Dedifferentiated amniotic fluid mesenchymal stem cell (primary cell): ENCODE data around the gene LMBRD1.
"Not testable (repeated sequence)": the region's sequence is repeated elsewhere in the genome, so short reads cannot be mapped to it uniquely, and the experiment has no call there.

Experiments used
- DNase-seq: peaks from one replicate; pipeline ENCODE4 v3.0.0-alpha.2; 2016; ENCODE audit errors: extremely low spot score

Gene LMBRD1

DNA sequence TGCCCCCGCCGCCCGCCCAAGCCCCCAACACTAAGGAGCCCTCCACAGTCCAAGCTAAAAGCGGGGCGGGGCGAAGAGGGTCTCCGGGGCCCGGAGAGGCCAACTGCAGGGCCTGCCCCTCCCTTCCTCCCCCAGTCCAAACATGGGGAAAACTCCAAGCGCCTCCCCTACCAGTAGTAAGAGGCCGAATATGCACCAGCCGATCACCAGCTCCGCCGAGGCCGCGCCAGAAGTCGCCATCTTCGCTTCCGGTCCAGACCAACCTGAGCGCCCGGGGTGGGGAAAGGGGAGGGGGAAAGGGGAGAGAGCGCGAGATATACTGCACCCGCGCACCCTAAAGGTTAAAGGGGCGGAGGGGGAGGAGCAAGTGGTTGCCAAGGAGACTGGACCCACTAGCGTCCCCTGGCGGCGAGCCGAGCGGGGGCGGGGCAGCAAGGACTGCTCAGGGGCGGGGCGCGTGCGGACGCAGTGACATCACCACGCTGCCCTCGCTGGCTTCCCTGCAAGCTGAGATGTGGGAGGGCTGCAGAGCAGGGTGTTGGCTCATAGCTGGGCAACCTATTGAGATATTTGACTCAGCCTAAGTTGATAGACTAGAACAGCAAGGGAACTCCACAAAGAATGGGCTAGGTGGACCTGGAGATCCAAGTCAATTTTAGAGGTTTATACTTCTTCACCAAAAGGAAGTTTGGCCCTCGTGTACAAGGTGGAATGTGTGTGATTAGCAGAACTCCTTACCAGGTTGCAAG, at the start of gene LMBRD1:
LMBRD1 (minus strand) TSS at position 369 of the 749 bp plus-strand sequence; CDS start at position 240, 129 bp downstream.
- DNase-seq = peak; percentile 93

DNA sequence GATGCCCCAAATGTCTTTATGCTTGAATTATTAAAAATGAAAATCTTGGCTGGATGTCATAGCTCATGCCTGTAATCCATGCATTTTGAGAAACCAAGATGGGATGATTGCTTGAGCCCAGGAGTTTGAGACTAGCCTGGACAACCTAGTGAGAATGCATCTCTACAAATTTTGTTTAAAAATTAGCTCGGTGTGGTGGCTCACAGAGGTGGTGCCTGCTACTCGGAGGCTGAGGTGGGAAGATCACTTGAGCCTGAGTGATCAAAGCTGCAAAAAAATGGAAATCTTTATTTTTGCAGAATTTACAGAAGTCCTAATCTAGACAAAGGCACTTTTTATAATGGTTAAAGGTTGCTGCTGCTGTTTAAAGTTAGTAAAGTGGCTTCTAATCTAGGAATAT, 49.5 kb upstream of the LMBRD1 start:
- no peak for DNase-seq

DNA sequence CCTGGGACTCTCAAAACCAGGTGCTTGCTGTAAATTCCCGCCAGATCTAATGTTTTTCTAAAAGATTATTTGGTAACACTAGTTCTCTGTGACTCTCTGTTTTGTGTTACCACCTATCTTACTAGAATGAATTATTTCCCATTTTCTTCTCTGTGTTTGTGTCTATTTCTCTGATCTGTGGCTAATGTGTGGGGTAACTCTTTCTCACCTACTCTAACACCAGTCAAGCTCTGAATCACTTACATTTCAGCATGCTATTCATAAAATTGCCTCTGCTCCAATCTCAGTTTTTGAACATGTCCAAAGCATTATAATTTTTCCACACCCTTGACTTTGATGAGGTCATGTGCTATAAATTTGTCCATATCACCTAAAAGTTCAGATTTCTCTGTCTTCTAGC, 46.4 kb upstream of the LMBRD1 start:
- no peak for DNase-seq

DNA sequence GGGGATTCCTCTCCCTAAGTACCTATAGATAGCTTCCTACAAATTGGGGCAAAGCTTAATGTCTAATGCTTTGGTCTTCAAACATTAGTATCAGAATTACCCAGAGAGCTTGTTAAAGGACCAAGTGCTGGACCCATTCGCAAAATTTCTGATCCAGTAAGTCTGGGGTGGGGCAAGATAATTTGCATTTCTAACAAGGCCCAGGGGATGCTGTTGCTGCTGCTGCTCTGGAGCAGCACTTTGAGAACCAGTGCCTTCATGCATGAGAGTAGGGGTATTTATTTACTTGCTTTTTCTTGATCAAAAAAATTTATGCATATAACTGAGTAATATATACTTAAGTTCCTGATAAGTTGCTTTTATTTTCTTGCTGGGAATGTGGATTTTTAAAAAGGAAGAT, 45.1 kb upstream of the LMBRD1 start:
- DNase-seq = no peak

DNA sequence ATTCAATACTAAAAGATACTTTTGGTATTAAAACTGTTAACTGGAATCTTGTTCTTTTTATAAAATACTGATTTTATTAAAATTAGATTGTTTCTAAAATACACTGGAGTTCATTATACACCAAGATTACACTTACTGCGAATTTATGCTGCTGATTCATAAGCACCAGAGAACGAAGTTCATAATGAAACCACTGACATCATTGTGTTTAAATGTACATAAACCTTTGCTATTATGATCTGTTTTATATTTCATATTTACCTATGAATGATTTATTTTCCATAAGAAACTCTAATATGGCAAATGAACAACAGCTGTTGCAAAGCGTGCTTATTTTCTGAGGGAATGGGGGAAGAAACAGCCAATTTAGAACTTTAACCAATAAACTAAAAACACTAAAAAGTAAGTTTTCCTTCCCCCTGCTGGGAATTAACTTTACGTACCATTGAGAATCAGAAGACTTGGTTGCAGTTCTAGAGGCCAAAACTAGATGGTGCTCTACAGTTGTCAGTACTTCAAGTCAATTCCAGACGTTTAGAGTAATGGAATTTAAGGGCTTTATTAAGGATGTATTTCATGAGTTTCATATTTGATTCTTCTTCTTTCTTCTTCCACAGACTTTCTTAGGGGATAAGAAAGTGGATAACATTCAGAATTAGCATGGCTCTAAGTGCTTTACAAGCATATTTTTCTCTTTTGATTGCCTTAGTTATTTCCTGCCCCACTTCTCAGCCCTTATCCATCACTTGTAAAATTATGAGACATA, 38.8 kb upstream of the LMBRD1 start:
- peak; percentile 89 for DNase-seq

DNA sequence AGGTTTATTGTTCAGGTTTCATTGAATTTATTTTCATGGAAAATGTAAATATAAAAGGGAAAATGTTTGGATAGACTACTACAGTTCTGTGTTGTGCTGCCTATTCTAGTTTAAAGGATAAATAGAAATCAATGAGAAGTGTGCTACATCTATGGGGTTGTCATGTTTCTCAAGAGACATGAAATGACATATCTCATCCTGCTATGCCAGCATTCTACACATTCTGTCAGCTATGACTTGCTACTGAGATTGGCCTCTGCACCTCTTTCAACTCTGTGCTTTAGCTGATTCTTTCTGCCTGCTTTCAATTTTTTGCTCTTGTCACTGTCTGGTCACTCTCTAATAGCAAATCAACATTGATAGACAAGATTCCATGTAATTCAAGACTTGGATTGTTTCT, 35.7 kb upstream of the LMBRD1 start:
- no peak for DNase-seq

DNA sequence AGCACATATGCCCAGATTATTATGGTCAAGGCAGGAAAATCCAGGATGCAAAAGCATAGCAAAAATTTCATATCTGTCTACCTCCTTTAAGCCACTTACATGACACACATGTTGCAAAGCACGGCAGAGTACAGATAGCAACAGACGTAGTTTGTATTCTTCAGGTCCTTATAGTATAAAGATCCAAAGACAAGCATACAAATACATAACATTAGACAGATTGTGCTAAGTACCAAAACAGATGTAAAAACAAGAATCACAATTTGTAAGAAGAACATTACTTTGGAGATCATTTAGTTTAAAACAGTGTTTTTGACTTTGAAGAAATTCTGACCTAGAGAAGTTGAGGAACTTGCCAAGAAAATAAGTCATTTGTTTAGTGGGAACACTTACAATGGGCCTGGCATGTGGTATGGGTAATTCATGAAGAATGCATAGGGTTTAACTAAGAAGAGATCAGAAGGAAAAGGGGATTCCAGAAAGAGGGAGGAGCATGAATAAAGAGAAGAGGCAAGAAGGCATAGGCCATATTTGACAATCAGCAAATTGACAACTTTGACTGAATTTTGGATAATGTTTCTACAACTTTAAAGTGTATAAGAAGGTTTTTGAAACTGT, 30.6 kb upstream of the LMBRD1 start:
- DNase-seq = peak; percentile 76

DNA sequence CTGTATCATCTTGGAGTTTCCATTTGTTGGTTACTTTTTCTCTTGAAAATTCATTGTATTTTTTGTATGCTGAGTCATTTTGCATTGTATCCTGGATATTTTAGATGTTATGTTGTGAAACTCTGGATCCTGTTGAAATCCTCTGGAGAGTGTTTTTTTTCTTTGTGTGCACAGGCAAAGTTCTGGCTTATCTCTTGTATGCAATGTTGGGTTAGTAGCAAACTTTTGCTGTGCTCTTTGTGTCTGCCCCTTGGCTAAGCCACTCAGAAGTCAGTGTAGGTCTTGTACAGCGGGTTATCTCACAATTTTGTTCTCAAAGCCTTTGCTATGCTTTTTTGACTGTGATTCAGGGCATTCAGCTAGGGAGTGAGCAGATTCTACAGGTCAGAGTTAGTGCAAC, 29.1 kb upstream of the LMBRD1 start:
- peak; percentile 52 for DNase-seq

DNA sequence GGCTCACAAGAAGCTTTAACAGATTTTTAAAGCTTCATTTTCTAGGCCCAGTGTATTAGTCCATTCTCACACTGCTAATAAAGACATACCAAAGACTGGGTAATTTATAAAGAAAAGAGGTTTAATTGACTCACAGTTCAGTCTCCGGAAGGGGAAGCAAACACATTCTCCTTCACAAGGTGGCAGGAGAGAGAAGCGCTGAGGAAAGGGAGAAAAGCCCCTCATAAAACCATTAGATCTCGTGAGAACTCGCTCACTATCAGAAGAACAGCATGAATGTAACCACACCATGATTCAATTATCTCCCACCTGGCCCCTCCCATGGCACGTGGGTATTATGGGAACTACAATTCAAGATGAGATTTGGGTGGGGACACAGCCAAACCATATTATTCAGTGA, 27.5 kb upstream of the LMBRD1 start:
- not testable (repeated sequence) for DNase-seq

DNA sequence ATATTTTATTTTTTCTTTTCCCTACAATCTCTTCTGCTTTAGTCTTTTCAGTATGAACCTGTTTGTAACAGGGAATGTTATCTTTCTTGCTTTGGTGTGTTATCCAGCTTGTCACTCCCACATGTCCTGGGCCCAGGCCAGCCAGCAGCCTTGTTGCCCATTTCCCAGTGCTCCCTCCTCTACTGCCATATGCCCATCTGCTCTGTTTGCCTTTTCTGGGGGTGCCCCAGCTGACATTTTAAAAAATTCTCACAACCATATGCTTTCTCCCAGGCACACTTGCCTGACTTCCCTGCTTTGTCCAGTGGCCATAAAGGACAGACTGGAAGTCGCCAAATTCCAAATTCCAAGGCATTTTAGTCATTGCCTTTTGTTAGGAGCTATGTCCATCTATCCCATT, 23.6 kb upstream of the LMBRD1 start:
- DNase-seq = no peak

DNA sequence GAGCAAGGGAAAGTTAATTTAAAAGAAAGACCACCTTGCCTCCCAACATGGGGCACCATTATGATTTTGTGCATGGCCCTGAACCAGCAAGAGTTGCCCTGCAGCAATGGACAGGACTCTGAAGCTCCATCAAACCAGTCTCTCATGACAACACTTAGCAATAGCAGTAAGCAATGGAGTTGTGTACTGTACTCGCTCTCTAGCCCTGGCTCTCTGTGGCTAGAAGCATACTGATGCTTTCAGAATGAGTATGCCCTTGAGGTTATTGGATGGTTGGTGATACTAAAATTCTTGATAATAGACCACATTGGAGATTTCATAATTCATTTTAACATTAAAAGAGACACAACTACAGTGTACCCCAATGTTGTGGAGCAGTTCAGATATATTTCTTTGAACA, 23.2 kb upstream of the LMBRD1 start:
- DNase-seq = no peak

DNA sequence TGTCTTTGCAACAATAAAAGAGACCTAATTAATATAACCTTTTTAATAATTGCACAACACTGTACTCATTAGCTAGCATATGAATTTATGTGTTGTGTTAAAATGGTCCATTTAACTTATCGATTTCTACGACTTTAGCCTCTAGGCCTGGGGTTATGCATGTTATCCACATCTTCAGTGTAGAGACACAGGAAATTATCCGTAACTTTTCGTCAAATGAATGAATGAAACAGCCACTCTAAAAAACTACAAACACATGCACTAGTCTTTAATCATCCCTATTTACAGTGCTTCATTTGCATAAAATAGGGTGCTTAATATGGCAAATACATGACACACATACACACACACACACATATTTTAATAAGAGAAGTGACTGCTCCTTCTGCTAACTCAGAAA, 22.3 kb upstream of the LMBRD1 start:
- DNase-seq = no peak

DNA sequence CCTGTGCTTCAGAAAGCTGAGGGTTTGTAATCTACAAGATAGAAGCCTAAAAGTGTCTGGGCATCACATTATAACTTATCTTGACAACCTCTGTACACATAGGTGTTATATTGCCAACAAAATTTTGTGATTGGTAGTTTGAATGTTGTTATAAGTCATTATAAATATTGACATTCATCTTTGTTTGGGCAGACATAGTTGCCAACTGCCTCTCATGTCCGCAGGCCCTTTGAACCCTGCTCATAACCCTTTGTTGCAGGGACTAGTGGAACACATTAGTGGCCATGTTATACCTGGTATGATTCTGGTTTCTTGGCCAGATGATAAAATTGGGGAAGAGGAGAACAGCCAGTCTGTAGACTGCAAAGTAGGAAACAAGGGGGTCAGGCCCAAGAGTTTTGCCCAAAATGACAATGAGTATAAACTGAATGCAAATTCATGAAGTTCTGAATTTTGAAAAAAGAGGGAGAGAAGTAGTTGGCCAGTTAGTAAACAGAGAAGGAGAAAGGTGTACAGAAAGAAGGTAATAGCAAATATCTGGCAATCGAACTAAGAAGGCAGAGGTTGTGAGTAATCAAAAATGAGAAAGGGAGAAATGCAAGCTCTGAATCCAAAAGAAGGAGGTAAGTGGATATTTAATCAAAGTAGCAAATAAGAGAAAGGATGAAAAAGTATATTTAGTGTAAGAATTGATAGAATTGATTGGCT, 21.6 kb upstream of the LMBRD1 start:
- no peak for DNase-seq

DNA sequence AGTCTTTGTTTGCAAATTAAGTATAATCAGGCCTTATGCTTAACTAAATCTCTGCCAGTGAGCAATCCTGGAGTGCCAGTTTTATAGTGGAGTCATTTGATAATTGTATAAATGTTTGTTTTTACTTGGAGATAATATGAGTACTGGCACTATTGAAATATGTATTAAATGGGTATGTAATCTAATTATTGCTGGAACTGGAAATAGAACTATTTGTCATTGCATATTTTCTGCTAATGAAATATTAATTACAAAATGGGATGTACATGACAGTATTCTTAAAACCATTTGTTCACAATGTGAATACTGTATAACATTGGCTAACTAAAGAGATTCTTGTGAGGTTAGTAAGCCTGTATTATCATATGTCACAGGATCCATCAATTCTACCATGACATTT, 20.5 kb upstream of the LMBRD1 start:
- DNase-seq = no peak

DNA sequence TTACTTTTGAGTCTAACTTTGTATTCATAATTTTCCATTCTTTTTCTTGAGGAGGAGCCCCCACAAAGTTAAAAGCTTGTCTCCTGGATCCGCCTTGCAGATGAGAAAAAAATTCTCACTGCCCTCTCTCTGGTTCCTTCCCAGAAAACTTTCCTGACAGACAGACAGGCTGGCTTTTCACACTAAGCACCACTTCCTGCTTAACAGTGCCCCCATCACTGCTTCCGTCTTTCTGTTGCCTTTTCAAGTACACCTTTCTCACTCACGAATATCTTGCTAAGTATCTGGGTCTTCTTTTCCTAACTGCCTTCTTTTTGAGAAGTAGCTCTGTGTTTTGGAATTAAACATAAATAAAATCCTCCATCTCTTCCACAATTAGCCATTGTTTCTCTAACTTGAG, 19.8 kb upstream of the LMBRD1 start:
- no peak for DNase-seq

DNA sequence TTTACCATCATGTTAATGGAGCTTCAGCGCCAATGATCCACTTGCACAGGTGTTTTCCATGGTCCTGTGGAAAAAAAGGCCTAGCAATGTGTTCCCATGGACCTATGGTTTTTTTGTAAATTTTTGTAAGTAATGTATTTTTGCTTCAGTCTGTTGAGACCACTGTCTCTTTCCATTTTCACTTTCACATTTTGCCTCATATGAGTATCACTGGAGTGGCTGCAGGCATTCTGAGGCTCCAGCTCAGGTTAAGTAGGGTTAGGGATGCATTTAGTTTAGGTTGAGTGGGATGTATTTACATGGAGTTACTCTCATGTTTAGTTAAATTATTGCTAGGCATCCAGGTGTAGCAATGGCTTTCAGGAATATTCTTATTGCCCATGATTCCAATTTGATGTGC, 19.2 kb upstream of the LMBRD1 start:
- no peak for DNase-seq

DNA sequence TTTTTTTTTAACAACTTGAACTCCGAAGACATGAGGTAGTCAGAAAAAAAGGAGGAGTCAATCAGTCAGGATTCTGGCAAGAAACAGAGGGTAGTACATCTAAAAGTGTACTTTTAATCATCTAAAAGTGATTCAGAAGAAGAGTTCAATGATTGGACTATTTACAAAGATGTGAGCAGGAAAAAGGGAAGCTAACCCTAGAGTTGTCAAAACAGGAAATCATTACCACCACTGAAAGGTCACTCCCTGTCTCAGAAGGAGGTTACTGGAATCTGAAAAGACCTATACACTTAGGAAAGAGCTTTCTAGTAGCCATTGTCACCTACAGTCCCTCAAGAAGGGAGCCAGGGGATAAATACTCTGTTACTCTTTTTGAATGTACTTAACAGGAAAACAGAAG, 16.7 kb upstream of the LMBRD1 start:
- DNase-seq = no peak

DNA sequence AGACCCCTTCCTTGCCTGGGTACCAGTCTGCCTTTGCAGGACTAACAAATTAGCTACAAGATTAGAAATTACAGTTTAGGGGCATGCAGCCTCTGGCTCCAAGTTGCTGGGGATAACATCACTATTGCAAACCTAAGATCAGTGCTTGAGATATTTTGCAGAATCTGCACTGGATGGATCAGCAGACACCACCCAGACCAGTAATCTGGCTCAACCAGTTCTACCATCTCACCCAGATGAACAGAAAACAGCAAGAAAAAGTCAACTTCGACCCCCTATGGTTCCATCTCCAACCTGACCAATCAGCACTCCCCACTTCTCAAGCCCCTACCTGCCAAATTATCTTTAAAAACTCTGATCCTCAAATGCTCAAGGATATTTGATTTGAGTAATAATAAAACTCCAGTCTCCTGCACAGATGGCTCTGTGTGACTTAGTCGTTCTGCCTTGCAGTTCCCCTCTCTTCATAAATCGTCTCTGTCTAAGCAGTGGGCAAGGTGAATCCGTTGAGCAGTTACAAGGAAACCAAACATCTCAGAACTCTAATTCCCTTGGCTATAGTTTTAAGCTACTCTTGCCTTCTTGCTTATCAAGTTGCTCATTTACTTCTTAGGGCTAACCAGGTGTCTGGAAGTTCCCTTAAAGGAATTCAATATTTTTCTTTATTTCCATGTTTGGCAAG, 16.1 kb upstream of the LMBRD1 start:
- no peak for DNase-seq

DNA sequence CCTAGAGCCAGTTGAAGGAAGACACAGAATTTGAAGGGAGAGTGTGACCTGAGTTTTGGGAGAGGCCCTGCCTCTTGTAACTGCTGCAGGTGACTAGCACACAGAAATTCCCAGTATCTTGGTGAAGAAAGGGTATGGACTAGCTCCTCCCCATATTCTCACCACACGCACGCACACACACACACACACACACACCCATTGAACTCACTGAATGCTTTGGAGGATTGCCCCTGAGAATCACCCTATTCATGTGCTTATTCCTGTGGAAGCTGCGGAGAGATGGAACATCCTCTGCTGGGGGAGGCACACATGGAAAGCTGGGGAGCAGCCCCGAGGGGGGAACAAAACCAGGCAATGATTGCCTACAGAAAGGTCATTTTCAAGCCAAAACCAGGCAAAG, 6.2 kb upstream of the LMBRD1 start:
- no peak for DNase-seq

DNA sequence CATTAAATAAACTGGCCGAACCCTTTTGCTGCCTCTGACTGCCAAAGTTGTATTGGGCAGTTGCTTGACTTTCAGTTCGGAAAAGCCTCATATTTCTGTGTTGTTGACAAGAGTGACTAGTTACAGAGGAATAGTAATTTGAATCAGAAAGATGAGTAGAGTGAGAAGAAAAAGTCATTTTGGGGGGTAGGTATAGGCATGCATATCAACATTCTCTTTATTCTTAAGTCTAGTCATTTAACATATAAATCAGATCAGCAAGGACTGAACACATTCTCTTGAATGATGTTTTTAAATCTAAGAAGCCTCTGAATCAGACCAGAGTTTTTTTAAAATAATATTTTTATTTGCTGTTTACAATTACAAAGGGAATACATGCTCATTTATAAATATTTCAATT, 4.9 kb upstream of the LMBRD1 start:
- DNase-seq = no peak

DNA sequence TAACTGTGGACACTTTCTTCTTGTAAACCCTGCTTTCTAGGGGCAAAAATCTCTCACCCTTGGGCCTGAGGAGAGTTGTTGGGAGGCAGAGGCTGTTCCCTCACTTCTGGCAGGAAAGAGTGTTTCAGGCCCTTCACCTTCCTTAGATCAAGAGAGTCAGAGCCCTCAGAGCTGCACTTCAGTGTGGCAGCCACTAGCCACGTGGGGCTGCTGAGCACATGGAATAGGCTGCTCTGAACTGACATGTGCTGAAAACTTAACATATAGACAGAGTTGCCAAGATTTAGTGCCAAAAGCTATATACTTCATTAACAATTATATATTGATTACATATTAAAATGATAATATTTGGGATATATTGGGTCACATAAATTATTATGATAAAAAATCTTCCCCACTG, 4.4 kb upstream of the LMBRD1 start:
- DNase-seq = no peak

DNA sequence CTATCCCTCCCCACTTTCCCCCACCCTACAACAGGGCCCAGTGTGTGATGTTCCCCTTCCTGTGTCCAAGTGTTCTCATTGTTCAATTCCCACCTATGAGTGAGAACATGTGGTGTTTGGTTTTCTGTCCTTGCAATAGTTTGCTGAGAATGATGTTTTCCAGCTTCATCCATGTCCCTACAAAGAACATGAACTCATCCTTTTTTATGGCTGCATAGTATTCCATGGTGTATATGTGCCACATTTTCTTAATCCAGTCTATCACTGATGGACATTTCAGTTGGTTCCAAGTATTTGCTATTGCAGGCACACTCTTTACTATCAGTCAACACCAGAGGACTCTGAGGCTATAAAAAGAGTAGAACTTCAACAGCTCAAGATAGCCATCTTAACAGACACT, 2.0 kb upstream of the LMBRD1 start:
- not testable (repeated sequence) for DNase-seq
